Activated gamma-delta T cell treated with anti-CD3 and anti-CD28 coated beads, Interleukin-2, amount 50 U/mL, for 16 hours (primary cell): ENCODE measurements around the gene ROCK2.
"Not testable (repeated sequence)": the region's sequence is repeated elsewhere in the genome, so short reads cannot be mapped to it uniquely, and the experiment has no call there.

Experiments used
- DNase-seq: peaks from one replicate; pipeline ENCODE4 v3.0.0-alpha.2; 2020; ENCODE audit warnings: low read depth

Gene ROCK2

DNA sequence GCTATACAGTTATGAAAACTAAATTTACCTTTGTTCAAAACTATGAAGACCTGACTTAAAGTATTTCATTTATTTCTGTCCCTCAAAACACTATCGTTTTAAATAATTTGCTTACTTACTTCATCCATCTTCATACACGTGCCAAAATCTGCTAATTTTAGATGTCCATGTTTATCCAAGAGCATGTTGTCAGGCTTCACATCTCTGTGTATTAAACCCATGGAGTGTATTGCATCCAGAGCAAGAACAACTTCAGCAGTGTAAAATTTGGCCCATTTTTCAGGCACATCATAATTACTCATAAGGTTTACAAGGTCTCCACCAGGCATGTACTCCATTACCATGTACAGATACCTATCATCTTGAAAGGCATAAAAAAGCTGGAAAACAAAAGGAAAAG, 108.9 kb downstream of the ROCK2 start:
- no peak for DNase-seq

DNA sequence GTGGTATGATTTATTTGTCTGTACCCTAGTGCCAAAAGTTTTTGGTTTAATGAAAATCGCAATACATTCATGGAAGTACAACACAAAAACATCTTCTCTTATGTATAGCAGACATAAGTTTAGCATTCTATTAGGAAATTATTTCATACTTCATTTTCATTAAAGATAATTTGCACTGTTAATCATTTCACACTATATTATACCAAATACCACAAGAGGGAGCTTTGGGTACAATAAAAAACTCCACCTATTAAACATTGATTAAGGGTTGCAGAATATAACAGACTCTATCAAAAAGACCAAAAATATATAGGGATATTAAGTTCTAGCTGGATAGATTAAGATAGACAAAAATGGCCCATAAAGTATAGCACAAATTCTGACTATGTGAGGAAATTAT, 110.1 kb downstream of the ROCK2 start:
- DNase-seq: no peak

DNA sequence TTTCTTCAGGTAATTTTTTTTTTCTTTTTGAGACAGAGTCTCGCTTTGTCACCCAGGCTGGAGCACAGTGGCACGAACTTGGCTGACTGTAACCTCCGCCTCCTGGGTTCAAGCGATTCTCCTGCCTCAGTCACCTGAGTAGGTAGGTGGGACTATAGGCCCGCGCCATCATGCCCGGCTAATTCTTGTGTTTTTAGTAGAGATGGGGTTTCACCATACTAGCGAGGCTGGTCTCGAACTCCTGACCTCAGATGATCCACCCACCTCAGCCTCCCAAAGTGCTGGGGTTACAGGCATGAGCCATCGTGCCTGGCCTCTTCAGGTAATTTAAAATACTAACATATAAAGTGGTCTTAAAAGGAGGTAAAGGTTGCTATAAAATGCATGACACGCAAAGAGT, 113.2 kb downstream of the ROCK2 start:
- not testable (repeated sequence) for DNase-seq

DNA sequence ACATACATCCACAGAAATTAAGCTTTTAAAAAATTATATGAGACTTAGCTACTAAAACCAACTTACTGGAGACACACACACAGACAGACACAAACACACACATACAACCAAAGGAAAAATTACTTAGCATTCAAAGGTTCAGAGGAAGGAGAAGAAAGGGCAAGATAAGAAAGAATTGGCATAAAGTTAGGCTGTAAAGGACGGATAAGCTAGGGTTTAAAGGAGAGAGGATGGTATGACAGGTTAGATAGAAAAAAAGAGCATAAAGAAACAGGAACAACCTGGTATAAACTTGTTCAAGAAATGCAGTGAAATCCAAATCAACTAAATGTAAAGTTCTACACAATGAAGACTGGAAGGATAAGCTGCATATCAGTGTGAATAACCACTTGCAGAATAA, 115.7 kb downstream of the ROCK2 start:
- no peak for DNase-seq

DNA sequence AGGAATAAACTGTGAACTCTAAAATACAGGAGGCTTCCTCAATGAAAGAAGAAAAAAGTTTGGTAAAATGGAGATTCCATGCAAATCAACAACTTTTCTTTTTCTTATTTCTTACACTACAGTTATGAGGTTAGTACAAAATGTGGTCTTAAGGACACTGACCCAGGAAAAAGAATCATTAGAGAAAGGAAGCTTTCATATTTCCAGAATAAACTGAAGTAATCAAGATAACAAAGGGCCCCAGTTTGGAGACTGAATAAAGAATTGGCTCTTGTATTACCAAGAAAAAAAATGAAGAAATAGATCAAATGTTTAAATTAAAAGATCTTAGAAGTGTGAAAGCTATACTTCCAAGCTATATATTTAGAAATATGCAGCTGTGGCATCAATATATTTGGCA, 116.8 kb downstream of the ROCK2 start:
- DNase-seq: no peak

DNA sequence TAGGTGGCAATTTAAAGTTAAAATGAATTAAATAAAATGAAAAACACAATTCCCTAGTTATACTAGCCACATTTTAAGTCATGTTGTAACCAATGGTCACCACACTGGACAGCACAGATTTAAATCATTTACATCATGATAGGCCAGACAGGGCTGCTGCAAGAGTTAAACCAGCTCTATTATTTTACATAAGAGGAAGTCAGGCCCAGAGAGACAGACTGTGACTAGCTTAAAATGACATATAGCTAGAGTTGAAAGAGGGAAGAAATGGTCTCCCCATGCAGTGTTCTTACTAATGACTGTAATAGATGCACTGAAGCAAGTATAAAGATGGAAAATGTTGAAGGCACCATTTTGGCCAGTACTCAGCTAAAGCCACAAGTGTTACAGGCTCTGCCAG, 119.5 kb downstream of the ROCK2 start:
- no peak for DNase-seq

DNA sequence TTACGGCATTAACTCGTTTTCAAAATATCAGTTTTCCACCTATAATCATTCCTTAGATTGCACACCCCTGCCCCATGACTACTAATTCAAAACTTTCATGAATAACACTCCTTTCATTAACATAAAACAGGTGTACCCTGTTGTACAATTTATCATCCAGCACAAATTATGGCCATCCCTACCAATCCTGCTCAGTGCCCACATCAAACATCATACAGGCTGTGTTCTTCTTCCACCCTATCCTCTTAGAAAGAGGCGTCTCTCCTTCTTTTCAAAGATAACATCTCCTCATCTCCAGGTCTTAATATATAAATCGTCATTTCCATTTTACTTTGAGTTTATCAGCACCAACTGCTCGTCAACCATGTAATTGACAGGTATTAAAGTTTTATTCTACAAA, 121.6 kb downstream of the ROCK2 start:
- DNase-seq: no peak

DNA sequence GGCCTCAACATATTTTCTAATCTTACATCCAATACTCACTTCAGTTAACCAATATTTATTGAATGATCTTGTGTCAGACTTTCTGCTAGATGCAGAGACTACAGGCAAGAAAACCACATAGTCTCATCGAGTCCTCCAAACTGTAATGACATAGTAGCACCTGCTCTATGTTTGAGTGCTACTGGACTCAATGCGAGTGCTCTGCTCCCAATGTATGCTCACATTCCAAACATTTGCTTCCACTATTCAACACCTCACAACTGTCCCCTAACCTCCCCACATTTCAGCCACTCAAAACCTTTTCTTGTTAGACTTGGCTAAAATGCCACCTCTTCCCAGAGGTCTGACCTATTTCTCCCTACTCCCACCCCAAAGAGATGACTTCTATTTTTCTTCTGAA, 124.0 kb downstream of the ROCK2 start:
- DNase-seq: no peak

DNA sequence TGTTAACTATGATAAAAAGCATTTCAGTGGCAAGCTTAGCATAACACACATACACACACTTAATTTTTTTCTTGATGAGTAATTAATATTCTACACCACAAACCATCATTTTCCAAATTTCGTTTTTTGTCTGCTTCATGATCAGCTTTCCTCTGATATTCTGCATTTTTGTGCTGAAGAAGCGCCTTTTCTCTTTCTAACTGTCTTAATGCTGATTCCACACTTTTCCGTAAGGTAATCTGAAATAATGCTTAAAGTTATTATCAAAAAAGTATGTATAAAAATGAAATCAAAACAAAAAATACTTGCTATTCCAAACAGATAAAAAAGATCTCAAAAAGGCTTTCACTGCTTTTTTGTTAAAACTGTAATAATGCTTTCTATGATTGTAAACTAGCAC, 129.0 kb downstream of the ROCK2 start:
- DNase-seq: no peak

DNA sequence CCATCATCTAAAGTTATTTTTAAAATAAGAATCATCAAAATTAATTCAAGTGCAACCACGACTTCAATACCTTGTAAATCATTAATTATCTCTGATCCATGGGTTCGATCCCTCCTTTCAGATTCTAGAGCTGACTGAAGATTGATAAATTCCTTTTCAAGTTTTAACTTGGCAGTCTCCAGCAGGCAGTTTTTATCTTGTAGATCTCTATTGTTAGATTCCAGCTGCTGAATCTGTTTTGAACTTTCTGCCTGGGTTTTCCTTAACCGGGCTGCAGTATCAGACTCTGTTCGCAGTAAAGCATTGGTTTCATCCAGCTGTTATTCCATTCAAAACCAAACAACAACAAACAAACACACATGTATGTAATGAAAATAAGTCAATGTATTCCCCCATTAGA, 129.7 kb downstream of the ROCK2 start:
- no peak for DNase-seq

DNA sequence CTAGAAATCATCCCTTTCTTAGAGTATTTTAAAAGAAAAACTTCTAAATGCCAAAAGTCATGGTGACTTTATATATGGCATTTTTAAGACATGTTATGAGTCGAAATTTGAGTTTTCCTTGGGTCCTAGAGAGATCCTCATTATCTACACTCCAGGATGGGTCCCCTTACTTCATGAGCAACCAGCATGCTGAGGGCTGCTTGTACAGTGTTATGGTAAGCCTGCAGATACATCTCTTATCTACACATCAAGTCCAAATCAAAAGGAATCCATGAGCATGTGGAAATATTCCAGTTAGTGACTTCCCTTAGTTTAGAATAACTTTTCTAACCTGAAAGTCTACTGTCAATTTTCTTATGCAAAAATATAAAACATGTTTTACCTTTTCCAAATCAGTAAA, 130.5 kb downstream of the ROCK2 start:
- DNase-seq: no peak

DNA sequence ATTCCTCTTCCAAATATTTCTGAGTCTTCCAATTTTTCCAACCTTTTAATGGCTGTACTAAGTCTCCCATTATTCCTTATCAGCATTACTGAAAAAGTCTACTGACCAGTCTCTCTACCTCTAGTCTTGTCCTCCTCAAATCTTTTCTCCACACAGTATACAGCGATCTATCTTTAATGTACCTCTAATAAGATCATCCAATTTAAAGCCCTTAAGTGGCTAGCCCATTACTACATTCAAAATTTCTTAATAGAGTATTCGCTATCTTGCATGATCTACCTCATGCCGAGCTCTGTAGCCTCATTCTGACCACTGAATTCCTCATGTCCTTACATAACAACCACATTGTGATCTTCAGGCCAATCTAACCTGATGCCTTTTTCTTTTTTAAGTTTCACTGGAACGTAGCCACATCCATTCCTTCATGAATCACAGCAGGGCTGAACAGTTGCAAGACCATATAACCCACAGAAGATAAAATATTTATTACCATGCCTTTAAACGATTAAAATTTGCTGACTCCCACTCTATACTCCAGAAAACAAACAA, 131.3 kb downstream of the ROCK2 start:
- no peak for DNase-seq

DNA sequence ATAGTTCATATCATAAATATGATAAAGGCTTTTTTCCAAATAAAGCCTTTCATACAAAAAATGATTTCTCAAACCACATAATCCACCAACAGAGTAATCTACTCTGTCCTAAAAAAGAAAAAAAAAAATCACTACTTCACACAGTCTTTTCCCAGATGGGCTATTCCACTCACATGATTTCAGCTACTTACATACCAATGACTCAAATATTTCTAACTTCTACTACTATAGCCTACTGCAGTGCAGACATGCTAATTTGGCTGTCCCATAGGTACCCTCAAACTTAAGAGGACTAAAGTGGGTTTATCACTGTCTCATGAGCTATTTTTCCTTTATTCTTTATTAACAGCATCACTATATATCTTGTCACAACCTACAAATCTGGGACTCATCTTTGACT, 131.8 kb downstream of the ROCK2 start:
- no peak for DNase-seq

DNA sequence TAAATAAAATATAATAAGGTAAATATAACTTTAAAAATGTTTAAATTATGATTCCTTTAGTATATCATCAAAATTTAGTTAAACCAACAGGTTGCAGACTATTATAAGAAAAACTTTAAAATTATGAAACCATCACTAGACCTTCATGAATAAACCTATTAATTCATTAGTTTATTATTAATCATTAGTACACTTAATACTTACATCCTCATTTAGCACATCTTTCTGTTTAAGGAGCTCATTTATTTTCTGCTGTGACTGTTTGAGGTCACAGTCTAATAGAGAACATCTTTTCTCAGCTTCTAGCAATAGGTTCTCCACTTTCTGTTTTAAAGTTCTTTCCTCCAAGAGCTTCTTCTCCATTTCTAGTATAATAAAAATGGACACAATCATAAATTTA, 136.4 kb downstream of the ROCK2 start:
- no peak for DNase-seq

DNA sequence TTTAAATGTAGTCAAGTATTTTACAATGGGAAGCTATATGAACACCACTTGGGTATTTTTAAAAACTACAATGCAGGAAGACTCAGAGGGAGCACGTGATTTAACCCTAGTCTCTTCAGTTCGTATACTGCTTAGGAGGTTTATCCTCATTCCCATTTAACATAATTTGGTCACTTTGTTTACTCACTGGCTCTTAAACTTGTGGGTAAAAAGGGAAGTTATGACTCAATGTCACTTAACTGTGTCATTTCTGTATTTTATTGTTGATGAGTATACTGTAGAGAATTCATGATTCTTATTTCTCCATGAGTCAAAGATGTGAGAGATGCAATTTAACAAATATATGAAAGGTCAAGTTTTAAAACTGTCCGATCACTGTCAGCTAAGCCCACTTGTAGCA, 141.0 kb downstream of the ROCK2 start:
- DNase-seq: no peak

DNA sequence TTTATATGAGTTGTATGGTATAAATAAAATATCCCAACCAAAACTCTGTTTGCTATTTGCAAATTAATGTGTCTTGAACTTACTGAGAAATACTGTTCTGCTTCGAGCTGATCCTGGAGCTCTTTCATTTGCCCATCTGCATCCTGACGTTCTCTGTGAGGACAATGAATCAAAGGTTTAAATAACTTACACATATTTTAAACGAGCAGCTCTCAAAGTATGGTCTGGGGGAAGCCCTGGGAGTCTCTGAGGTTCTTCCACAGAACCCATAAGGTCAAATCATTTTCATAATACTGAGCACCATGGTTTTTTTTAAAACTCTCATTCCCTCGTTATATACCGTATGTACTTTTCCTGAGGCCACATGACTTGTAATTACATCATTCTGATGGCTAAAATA, 142.5 kb downstream of the ROCK2 start:
- DNase-seq: no peak

DNA sequence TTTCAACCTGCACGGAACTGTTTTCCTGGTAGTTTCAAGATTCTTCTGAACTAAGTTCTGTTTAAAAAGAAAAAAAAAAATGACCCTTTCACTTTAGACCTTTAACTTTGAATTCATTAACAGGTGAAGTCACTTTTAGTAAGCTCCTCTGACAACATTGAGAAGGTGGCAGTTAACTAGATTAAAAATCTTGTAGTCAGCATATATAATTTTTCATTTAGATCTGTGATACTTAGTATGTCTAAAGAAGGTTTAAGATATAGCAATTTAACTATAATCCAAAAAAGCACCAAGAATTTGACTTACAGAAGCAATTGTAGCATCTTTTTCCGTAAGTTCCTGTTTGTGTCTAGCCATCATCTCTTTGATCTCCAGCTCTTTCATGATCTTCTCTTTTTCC, 143.8 kb downstream of the ROCK2 start:
- DNase-seq: no peak

DNA sequence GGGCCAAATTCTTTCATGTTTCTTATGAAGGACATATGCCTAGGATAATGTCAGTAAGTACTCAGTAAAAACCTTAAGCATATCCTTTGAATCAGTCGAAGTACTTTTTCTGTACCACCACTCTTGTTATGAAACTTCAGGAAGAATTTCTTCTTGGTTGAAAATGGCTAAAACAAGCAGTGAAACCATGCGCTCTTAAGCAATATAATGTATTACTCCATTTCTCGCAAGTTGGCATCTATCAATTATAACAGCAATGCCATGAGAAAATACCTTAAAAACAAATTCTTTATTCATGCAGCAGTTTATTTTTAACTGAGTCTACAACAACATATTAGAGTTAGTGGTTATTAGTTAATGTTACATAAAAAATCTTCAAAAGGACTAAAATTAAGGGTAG, 148.2 kb downstream of the ROCK2 start:
- DNase-seq: no peak

DNA sequence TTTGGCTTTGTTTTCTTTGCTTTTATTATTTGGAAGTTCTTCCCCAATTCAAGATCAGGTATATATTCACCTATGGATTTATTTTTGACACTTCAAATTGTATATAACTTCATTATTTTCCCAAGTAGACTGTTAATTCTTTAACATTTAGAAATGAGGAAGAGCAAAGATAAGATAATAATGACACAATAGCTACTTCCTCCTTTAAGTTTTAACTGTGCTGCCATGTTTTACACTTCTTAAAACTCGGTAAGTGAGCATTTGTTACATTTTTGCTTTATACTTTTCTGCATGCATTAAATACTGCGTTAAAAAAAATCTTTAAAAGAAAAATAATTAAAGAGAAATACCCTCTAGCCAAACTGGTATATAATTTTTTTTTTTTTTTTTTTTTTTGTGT, 156.7 kb downstream of the ROCK2 start:
- no peak for DNase-seq

DNA sequence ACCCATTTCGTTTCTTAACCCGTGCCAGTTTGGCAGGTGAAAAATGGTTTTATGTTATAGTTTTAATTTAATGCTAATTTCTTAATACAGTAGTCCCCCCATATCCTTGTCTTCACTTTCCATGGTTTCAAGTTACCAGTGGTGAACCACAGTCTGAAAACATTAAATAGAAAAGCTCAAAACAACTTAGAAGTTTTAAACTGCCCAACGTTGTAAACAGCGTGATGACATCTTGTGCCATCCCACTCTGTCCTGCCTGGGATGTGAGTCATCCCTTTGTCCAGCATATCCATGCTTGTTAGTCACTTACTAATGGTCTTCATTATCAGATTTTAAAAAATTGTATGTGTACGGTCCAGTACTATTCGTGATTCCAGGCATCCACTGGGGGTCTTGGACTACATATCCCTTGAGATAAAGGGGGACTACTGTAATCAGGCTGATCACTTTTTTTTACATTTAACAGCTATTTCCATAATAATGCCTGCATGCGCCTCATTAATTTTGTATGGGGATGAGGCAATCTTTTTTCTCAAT, 157.3 kb downstream of the ROCK2 start:
- no peak for DNase-seq

DNA sequence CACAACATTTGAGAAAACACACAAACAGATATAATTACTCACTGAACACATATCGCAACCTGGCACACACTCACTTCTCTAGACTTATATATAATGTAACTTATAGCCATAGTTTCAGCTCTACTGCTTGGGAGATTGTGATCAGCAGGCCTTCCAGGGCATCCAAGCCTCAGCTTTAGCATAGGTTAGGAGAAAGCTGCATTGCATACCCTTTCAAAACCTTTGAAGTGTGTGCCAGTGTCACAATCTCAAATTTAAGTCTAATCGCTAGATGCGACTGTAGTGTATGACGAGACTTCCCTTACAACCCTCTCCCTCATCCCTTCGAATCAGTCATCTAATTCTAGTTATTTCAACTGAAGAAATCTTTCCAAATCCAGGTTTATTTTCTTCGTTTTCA, 158.3 kb downstream of the ROCK2 start:
- no peak for DNase-seq

DNA sequence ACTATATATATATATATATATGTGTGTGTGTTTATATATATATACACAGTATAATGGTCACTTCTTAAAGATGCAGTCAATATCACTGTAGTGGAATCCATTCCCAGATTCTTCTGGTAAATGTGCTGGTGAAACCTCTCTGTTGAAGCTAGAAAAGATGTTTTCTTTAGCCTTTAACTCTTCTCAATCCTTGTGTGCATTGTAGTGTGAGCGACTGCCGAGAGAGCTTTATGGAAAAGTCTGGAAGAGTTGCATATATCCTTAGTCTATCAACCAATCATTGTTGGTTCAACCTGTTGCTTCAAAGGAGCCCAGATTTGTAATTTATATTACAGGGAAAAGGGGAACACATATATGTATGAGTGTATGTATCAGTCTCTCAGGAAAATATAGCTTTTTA, 161.5 kb downstream of the ROCK2 start:
- DNase-seq: no peak

DNA sequence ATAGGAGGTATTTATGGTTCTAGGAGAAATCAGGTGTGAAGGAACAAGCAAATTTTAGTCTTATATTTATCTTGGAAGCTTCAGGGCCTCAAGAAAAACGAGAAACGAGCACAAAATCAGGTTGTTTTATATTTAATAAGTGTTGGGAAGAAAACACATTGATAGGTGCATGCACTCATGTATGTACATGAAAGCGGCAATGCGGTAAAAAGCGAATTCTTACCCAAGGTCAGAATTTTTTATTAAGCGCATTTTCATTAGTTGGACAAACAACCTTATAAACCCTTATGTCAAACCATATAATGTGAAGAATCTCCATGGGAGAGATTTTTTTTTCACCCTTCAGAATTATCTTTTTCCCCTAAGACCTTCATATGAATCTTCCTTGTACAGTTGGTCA, 163.8 kb downstream of the ROCK2 start:
- DNase-seq: no peak

DNA sequence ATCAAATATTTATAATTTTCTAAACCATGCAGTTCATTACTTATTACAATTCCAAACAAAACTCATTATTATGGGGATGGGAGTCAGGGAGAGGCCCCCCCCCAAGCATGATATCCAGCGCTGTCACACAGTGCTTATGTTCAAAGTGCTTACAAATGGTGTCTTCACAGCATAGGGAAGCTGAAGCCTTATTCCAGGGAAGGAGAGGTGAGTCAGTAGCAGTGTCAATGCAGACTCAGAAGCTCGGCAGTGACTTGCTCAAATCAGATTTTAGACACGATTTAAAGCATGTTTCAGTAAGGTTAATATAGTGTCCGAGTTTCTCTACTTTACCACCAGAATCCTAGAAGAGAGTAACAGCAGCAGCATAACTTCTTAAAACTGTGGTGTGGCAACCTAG, 164.5 kb downstream of the ROCK2 start:
- DNase-seq: no peak

DNA sequence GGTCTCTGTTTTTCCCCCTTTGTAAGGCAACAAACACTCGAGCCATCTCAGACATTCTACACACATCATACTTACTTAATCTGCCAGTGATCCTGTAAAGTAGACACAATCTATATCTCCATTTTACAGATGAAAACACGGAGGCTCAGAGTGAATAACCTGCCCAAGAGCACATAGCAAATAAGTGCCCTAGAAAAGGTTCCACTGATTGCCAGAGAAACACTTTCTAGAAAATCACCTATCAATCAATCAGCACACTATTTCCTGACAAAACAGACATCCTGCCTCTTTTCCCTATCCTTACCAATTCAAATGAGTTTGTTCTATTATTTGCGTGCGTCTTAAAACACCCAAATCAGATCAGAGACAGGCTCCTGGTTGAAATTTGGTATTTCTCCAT, 165.2 kb downstream of the ROCK2 start:
- no peak for DNase-seq
